ENCODE results near the gene CD8A.

CD8A gene

DNA sequence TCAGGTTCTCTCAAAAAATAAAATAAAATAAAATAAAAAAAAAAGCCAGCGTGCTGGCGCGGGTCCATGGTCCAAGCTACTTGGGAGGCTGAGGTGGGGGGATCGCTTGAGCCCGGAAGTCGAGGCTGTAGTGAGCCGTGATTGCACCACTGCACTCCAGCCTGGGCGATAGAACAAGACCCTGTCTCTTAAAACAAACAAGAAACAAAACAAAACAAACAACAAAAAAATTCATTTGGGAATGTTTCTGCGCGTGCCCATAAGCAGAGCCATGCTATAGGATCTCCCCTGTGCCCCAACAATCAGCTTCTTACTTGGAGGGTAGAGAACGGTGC lies 16.4 kb upstream of the CD8A start:
- Histone ChIP-seq H3K4me3 (ENCODE audit: low read depth, low read length) (peak overlapping the region; percentile 65), H3K36me3 (ENCODE audit: control insufficient read depth, insufficient read depth, low read length) (no peaks in the 10 kb centered on the region), H3K27me3 (ENCODE audit: control insufficient read depth, insufficient read depth, low read length) (peaks cover 28% of the 10 kb centered on the region), H3K4me1 (ENCODE audit: control insufficient read depth, insufficient read depth, low read length) (peaks cover 2% of the 10 kb centered on the region), H3K9ac (ENCODE audit: low read depth, low read length) (no peak overlapping the region), H3K9me3 (ENCODE audit: control insufficient read depth, insufficient read depth, low read length) (no peaks in the 10 kb centered on the region)

DNA sequence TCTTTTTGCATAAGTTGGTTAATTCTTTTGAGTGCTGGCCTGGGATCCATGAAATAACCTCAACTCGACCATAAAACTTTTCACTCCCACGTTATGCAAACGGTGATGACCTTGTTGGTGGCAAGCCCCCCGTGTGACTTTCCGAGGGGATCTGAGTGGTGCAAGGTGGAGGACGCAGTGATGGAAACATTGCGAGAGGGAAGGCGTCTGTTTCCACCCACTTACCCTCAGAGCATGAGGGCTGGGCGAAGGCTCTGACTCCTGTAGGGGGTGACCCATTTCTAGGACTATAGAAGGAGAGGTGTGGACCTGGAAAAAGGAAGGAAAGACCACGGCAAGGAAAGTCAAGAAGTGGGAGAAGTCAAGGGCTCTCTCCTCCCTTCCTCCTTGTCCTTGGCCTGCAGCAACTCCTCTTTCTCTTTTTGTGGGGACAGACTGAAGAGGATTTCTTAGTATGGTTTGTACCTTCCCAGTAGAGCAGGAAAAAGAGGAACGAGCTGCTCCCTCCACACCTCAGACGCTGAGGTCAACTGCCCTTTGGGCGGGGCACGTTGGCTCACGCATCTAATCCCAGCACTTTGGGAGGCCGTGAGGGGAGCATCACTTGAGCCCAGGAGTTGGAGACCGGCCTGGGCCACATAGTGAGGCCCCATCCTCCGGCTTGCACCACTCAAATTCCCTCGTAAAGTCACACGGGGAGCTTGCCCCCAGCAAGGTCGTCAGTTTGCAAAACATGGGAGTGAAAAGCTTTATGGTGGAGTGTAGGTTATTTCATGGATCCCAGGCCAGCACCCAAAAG lies 15.5 kb upstream of the CD8A start:
- Histone ChIP-seq H3K4me3 (ENCODE audit: low read depth, low read length) (no peak overlapping the region), H3K36me3 (ENCODE audit: control insufficient read depth, insufficient read depth, low read length) (no peaks in the 10 kb centered on the region), H3K9me3 (ENCODE audit: control insufficient read depth, insufficient read depth, low read length) (no peaks in the 10 kb centered on the region), H3K9ac (ENCODE audit: low read depth, low read length) (no peak overlapping the region), H3K27me3 (ENCODE audit: control insufficient read depth, insufficient read depth, low read length) (peaks cover 28% of the 10 kb centered on the region), H3K4me1 (ENCODE audit: control insufficient read depth, insufficient read depth, low read length) (peaks cover 2% of the 10 kb centered on the region)

DNA sequence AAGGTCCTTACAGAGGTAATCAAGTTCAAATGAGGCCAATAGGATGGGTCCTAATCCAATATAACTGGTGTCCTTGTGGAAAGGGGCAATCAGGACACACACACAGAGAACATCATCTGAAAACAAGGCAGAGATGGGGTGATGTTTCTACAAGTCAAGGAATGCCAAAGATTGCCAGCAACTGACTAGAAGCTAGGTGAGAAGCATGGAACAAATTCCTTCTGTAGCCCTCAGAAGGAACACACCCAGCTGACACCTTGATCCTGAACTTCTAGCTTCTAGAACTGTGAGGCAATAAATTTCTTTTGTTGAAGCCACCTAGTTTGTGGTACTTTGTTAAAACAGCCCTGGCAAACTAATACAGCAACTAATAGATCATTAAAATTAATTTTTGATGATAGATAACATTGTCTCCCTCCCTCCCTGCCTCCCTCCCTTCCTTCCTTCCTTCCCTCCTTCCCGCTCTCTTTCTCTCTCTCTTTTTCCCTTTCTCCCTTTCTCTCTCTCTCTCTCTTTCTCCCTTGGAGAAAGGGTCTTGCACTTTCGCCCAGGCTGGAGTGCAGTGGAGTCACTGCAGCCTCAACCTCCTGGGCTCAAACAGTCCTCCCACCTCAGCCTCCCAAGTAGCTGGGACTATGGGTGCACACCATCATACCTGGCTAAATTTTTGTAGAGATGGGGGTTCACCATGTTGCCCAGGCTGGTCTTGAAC lies 10.3 kb upstream of the CD8A start:
- Histone ChIP-seq H3K36me3 (ENCODE audit: control insufficient read depth, insufficient read depth, low read length) (no peaks in the 10 kb centered on the region), H3K9me3 (ENCODE audit: control insufficient read depth, insufficient read depth, low read length) (no peaks in the 10 kb centered on the region), H3K4me3 (ENCODE audit: low read depth, low read length) (no peak overlapping the region), H3K27me3 (ENCODE audit: control insufficient read depth, insufficient read depth, low read length) (peaks cover 10% of the 10 kb centered on the region), H3K4me1 (ENCODE audit: control insufficient read depth, insufficient read depth, low read length) (no peaks in the 10 kb centered on the region), H3K9ac (ENCODE audit: low read depth, low read length) (no peak overlapping the region)

DNA sequence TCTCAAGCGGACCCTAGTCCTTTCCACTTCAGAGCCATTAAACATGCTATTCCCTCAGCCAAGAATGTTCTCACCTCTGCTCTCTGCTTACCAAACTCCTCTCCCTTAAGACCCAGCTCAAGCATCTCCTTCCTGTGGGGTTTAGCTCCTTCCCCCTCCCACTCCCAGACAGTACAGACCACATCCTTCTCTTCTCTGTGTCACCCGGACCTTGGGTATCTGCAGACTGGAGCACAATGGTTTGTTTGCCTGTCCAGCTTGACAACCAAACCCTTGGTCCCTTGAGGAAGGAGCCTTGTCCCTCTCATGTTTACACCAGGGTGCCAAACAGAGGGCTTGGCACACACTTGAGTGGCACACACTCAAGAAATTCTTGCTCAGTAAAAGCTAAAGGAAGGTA lies 4.1 kb upstream of the CD8A start:
- no peak overlapping the region for H3K9ac ChIP-seq (ENCODE audit: low read depth, low read length)
- H3K4me1 ChIP-seq (ENCODE audit: control insufficient read depth, insufficient read depth, low read length) = no peaks in the 10 kb centered on the region
- H3K27me3 ChIP-seq (ENCODE audit: control insufficient read depth, insufficient read depth, low read length) = peaks cover 46% of the 10 kb centered on the region
- no peak overlapping the region for H3K4me3 ChIP-seq (ENCODE audit: low read depth, low read length)
- H3K9me3 ChIP-seq (ENCODE audit: control insufficient read depth, insufficient read depth, low read length) = no peaks in the 10 kb centered on the region
- H3K36me3 ChIP-seq (ENCODE audit: control insufficient read depth, insufficient read depth, low read length) = no peaks in the 10 kb centered on the region

DNA sequence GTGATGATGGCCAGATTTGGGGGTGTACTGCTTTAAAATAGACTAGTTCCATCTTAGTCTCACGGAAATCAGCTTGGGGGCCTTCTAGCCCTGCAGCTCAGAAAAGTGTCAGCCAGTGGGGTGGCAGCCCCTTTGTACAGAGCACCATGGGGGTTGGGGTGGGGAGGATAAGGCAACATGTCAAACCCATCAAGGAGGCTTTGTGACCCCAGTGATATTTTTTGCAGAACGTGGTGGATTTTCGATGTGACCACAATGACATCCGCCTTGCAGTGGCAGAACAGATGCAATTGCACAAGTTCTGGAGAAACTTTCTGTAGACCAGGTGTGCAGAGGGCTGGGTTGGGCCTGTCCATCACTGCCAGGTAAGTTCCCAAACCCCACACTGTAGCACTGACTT lies 3.0 kb upstream of the CD8A start:
- H3K27me3 ChIP-seq (ENCODE audit: control insufficient read depth, insufficient read depth, low read length) = peaks cover 57% of the 10 kb centered on the region
- no peaks in the 10 kb centered on the region for H3K9me3 ChIP-seq (ENCODE audit: control insufficient read depth, insufficient read depth, low read length)
- no peaks in the 10 kb centered on the region for H3K4me1 ChIP-seq (ENCODE audit: control insufficient read depth, insufficient read depth, low read length)
- no peak overlapping the region for H3K4me3 ChIP-seq (ENCODE audit: low read depth, low read length)
- H3K36me3 ChIP-seq (ENCODE audit: control insufficient read depth, insufficient read depth, low read length) = no peaks in the 10 kb centered on the region
- no peak overlapping the region for H3K9ac ChIP-seq (ENCODE audit: low read depth, low read length)

DNA sequence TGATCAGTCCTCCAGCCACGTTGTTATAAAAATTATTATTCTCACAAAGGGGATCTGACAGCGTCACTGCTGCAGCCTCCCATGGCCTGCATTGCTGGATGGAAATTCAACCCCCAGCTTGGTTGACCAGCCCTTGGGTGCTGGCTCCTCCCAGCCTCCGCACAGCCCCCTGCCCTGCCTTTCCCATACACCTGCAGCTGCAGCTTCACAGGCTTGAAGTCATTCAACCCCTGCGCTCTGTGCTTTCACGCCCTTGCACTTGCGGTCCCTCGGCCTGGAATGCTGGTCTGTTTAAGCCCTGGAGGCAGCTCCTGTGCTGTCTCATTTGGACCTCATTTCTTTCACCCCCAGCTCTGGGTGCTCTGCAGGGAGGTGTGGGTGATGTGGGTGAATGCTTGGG lies 860 bp upstream of the CD8A start:
- Histone ChIP-seq H3K4me1 (ENCODE audit: control insufficient read depth, insufficient read depth, low read length) (no peaks in the 10 kb centered on the region), H3K9me3 (ENCODE audit: control insufficient read depth, insufficient read depth, low read length) (no peaks in the 10 kb centered on the region), H3K9ac (ENCODE audit: low read depth, low read length) (no peak overlapping the region), H3K4me3 (ENCODE audit: low read depth, low read length) (peak overlapping the region; percentile 46), H3K27me3 (ENCODE audit: control insufficient read depth, insufficient read depth, low read length) (peaks cover 72% of the 10 kb centered on the region), H3K36me3 (ENCODE audit: control insufficient read depth, insufficient read depth, low read length) (no peaks in the 10 kb centered on the region)

DNA sequence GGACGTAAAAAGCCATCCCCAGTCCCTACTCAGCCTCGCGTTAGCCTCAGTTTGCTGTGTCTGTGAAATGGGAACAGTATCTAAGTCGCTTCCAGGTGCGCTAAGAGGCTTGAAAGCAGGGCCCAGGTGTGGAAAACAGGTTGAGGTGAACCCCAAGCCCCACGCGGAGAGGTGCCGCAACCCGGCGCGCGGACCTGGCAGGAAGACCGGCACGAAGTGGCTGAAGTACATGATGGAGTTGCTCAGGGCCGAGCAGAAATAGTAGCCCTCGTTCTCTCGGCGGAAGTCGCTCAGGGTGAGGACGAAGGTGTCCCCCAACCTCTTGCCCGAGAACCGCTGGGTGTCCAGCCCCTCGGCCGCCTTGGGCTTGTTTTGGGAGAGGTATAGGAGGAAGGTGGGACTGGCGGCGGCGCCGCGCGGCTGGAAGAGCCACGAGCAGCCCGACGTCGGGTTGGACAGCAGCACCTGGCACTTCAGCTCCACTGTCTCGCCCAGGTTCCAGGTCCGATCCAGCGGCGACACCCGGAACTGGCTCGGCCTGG lies 508 bp downstream of the CD8A start:
- H3K9ac ChIP-seq (ENCODE audit: low read depth, low read length) = no peak overlapping the region
- H3K27me3 ChIP-seq (ENCODE audit: control insufficient read depth, insufficient read depth, low read length) = peaks cover 78% of the 10 kb centered on the region
- no peaks in the 10 kb centered on the region for H3K36me3 ChIP-seq (ENCODE audit: control insufficient read depth, insufficient read depth, low read length)
- H3K9me3 ChIP-seq (ENCODE audit: control insufficient read depth, insufficient read depth, low read length) = no peaks in the 10 kb centered on the region
- peak overlapping the region; percentile 43 for H3K4me3 ChIP-seq (ENCODE audit: low read depth, low read length)
- no peaks in the 10 kb centered on the region for H3K4me1 ChIP-seq (ENCODE audit: control insufficient read depth, insufficient read depth, low read length)

DNA sequence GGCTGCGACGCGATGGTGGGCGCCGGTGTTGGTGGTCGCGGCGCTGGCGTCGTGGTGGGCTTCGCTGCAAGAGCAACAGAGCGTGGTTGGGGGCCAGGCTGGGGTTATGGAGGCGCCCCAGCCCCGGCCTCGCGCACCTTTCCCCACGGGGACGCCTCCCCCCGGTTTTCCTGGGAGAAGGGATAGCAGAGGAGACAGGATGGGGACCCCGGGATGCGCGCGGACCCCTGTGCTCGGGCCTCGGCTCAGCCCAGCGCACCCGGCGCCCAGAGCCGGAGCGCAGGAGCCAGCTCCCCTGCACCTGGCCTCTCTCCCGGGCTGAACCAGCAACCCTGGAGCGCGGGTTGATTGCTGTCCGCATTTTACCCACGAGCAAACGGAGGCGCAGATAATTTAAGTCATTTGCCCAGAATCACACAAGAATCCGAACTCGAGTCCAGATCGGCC lies 1.0 kb downstream of the CD8A start:
- H3K9ac ChIP-seq (ENCODE audit: low read depth, low read length) = no peak overlapping the region
- H3K4me1 ChIP-seq (ENCODE audit: control insufficient read depth, insufficient read depth, low read length) = no peaks in the 10 kb centered on the region
- H3K9me3 ChIP-seq (ENCODE audit: control insufficient read depth, insufficient read depth, low read length) = no peaks in the 10 kb centered on the region
- H3K4me3 ChIP-seq (ENCODE audit: low read depth, low read length) = peak overlapping the region; percentile 43
- no peaks in the 10 kb centered on the region for H3K36me3 ChIP-seq (ENCODE audit: control insufficient read depth, insufficient read depth, low read length)
- H3K27me3 ChIP-seq (ENCODE audit: control insufficient read depth, insufficient read depth, low read length) = peaks cover 74% of the 10 kb centered on the region

DNA sequence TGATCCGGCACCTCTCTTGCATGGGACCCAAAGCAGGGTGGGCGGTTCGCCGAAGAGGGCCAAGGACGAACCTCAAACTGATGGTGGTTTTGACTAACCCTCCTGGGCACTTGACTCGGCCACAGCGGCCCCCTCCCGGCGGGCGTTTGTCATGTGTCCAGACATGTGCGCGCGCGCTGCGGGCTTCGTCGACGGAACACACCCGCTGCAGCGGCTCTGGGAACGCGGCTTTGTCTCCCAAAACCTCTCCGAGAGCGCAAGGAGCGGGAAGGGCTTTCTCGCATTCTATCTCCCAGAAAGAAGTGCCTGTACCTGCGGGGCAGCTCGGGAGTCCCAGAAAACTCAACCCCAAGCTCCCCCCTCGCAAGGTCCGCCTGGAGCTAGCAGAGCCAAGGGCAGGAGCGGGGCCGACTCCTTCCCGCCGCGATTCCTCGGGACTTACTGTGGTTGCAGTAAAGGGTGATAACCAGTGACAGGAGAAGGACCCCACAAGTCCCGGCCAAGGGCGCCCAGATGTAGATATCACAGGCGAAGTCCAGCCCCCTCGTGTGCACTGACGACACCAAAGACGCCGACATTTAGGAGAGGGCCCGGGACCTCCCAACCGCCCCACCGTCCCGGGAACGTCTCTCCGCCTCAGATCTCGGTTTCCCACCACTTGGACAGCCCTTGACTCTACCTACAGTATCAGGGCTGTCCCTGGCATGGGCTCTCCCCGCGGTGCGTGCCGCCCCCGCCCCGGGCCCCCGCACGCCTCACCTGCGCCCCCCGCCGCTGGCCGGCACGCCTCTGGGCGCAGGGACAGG lies 1.6 kb downstream of the CD8A start:
- Histone ChIP-seq H3K27me3 (ENCODE audit: control insufficient read depth, insufficient read depth, low read length) (peaks cover 68% of the 10 kb centered on the region), H3K4me3 (ENCODE audit: low read depth, low read length) (peak overlapping the region; percentile 43), H3K4me1 (ENCODE audit: control insufficient read depth, insufficient read depth, low read length) (no peaks in the 10 kb centered on the region), H3K9ac (ENCODE audit: low read depth, low read length) (no peak overlapping the region), H3K36me3 (ENCODE audit: control insufficient read depth, insufficient read depth, low read length) (no peaks in the 10 kb centered on the region), H3K9me3 (ENCODE audit: control insufficient read depth, insufficient read depth, low read length) (no peaks in the 10 kb centered on the region)

DNA sequence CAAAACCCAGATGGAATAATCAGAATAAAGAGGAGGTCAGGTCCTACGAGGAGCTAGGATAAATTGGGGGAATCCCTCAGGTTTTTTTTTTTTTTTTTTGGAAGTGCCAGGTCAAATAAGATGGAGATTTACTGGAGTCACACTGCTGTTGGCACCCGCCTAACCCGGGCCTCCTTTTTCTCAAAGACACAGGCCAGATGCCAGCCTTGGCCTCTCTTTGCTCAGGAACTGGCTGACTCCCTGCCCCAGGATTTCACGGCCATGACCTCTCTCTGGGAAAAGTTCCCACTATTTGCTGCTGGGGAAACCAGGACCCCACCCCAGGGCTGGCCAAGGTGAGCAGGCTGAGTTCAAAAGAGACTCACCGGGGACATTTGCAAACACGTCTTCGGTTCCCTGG lies 2.5 kb downstream of the CD8A start:
- Histone ChIP-seq H3K27me3 (ENCODE audit: control insufficient read depth, insufficient read depth, low read length) (peaks cover 63% of the 10 kb centered on the region), H3K4me3 (ENCODE audit: low read depth, low read length) (no peak overlapping the region)

DNA sequence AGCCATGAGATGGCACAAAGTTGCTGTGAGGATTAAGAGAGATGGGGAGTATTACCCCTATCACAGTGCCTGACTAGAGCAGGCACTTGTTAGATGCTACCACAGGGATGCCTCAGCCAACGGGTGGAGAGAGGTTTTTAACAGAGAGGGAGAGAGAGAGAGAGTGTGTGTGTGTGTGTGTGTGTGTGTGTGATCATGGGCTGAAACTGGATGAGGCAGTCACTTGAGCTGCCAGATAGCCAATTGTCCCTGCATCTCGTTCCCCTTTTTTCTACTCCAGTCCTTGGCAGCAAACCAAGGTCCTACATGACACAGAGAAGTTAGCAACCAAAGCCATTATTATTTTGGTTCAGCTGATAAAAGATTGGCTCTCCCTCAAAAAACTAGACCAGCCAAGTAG lies 3.0 kb downstream of the CD8A start:
- no peaks in the 10 kb centered on the region for H3K4me1 ChIP-seq (ENCODE audit: control insufficient read depth, insufficient read depth, low read length)
- peaks cover 58% of the 10 kb centered on the region for H3K27me3 ChIP-seq (ENCODE audit: control insufficient read depth, insufficient read depth, low read length)
- no peak overlapping the region for H3K4me3 ChIP-seq (ENCODE audit: low read depth, low read length)
- no peaks in the 10 kb centered on the region for H3K36me3 ChIP-seq (ENCODE audit: control insufficient read depth, insufficient read depth, low read length)
- no peak overlapping the region for H3K9ac ChIP-seq (ENCODE audit: low read depth, low read length)
- H3K9me3 ChIP-seq (ENCODE audit: control insufficient read depth, insufficient read depth, low read length) = no peaks in the 10 kb centered on the region

More for the DNA sequence above, 2.5 kb downstream of the CD8A start:
- Histone ChIP-seq H3K36me3 (ENCODE audit: control insufficient read depth, insufficient read depth, low read length) (no peaks in the 10 kb centered on the region), H3K9me3 (ENCODE audit: control insufficient read depth, insufficient read depth, low read length) (no peaks in the 10 kb centered on the region), H3K9ac (ENCODE audit: low read depth, low read length) (no peak overlapping the region), H3K4me1 (ENCODE audit: control insufficient read depth, insufficient read depth, low read length) (no peaks in the 10 kb centered on the region)
